ENCODE data around the gene COPZ1.
A peak's percentile ranks its signal among the peaks of the same experiment; 100 is the strongest.
"Not testable (repeated sequence)": the region's sequence is repeated elsewhere in the genome, so short reads cannot be mapped to it uniquely, and the experiment has no call there.

The COPZ1 gene

DNA sequence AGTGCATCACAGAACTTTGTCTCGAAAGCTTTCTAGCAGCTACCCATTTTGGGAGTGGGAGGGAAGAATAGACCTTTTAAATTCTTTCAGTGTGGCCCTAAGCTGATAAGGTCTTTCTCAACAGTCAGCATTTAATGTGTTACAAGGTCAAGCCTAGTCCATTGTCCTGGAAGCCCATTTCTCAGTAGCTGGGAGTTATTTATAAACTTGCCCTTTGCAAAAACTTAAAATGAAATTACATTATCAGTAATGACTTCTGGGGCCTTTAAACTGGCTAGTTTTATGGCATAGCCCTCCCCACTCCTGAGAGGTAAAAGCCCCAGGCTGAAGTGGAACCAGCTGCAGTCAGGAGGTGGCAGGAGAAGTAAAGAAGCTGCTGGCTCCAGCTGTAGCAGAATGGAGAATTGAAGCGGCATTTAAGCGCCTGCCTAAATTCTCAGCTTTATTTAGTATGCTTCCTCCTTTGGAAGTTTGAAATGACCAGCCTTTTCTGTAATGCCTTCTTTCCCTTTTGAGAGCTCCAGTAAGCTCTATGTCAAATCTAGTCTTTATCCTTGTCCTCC lies 12.4 kb downstream of the COPZ1 start:
- no peak for DNase-seq

DNA sequence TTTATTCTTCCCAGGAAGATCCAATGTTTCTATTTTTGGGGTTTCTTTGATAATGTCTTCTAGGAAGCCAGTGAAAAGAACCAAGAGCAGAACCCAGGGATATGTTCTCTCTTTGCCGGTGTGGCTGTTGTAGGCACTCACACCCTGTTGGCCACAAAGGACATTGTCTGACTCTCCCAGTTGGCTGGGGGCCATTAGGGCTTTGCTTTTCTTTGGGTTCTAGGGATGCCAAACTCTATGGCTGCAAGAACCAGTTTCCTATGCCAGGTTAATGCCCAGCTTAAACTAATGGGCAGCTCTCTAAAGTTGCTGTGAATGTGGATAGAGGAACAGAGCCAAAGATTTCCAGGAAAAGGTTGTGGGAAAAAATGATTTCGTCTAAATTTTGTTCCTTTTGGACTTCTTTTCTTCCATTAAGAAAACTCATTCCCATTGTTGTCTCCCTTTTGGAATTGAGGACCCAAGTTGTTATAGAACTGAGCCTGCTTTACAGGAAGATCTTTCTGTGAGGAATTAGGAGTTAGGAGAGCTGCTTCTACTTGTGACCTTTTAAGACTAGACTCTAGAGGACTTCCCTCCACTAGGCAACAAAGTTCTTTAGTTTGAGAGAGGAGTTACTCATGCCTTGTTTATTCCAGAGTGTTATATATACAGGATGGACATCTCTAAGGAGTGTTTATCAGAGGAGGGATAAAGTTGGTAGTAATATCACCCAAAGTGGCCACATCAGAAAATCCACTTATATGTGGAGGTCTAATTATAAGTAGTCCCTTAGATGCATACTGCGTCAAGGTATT lies 13.1 kb downstream of the COPZ1 start:
- DNase-seq: no peak

DNA sequence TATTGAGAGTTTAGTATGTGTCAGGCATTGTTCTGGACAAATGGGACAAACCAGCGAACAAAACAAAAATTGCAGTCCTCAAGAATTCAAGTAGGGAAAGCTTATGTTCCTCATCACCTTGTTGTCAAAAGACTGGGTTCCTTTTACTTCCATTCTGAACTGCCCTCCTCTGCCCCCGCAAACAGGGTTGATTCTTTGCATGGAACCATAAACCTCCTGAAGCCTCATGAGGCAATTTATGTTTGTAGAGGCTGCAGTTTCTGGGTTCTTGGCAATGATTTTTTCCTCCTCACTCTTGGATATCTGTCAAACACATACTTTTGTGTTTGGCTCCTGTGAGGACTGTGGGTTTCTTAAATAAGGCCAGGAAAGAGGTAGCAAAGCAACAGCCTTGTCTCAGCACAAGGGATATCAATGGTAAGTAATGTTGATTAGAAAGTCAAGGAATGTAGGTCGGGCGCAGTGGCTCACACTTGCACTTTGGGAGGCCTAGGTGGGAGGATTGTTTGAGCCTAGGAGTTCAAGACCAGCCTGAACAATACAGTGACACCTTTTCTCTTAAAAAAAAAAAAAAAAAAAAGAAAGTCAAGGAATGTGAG lies 13.9 kb downstream of the COPZ1 start:
- no peak for DNase-seq

DNA sequence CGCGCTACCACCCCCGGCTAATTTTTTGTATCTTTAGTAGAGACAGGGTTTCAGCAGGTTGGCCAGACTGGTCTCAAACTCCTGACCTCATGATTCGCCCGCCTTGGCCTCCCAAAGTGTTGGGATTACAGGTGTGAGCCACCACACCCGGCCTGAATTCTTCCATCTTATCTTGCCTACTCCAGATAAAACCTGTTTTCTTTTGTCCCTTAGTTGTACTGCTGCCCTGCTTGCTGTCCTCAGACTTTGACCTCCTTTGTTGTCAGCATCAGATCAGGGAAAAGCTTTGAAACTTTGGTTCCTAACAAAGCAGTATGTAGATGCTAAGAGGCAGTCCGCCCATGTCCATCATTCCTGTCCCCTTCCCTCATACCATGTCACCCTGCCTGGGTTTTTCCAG lies 15.9 kb downstream of the COPZ1 start:
- DNase-seq: no peak

DNA sequence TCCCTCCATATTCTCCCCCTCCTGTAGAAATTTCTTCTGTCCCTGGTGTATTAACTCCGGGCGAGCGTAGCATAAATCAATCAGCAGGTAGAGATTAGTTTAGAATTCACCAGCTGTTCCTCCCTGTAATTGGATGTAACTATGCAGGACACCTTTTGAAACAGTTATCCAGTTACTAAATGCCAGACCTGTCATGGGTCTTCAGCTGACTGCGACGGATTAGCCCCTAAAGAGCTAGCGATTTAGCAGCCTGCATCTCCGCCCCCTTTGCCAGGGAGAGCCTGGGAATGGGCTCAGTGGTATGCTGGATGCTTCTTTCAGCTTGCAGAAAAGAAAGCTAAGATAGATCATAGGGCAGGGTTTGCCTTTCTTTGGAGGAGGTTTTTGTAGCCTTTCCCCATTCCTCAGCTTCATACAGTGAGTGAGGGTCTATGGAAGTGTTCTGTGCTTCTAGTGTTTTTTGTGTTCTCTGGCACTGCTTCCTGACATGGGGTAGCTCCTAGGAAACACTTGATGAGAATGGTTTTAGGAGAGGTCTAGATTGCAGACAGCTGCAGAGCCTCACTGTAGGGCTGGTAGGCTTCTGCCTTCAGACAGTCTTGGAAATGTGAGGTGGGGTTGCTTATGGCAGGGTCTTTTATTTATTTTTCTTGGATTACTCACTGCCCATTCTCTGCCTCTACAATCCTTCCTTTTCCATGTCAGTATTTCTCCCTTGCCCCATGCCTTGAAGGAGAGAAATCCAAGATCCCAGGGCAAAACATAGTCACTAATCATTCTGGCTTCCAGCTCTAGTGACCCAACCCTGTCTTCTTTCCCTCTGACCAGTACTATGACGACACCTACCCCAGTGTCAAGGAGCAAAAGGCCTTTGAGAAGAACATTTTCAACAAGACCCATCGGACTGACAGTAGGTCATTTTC lies 16.7 kb downstream of the COPZ1 start:
- DNase-seq: no peak

DNA sequence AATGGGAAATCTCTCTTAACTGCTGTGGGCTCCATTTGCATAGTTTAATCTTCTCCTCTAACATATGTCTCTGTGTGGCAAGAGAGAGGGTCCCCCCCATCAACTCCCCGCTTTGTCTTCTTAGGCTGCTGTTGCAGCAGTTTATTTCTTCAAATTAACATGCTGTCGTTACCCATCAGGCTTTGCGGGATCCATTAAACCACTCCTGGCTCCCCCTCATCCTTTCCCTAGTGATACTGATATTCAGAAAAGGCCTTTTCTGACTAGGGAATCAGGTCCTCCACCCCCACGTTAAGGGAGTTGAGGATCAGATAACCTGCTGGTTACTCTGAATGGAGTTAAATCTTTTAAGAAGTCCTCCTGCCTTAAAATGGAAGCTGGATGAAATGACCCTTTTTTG lies 24.1 kb downstream of the COPZ1 start:
- DNase-seq: no peak

DNA sequence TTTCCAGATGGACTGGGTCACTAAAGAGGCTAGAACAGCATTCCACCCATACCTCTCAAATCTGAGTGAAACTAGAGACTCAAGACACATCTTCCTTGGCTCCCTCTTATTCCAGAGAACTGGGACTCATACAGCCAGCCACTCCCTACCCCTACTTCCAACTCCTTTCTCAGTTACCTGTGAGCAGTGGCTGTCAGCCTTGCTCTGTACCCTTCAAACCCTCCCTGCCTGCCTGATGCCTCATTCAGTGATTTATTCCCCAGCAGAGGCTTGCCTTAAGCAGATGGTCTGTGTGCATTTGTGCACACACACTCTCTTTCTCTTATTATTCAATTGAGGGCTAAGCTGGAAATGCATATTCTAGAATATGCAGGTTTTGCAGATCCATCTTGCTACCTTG lies 24.7 kb downstream of the COPZ1 start:
- DNase-seq: no peak

DNA sequence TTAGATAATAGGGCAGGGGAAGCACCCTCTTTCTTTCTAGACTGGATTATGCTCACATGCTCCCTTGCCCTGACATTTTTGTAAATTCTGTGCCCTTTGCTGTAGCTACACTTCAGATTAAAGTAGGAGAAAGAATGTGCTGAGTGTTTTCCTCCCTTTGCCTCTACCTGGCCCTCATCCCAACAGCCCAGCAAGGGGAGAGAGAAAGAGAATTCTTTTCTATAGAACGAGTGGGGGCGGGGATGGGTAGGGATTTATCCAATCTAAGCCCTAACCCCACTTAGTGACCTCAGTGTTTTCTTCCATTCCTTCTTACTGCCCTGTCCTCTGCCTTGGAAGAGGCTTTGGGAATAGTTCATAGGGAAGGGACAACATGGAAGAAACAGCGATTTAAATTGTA lies 25.8 kb downstream of the COPZ1 start:
- no peak for DNase-seq

DNA sequence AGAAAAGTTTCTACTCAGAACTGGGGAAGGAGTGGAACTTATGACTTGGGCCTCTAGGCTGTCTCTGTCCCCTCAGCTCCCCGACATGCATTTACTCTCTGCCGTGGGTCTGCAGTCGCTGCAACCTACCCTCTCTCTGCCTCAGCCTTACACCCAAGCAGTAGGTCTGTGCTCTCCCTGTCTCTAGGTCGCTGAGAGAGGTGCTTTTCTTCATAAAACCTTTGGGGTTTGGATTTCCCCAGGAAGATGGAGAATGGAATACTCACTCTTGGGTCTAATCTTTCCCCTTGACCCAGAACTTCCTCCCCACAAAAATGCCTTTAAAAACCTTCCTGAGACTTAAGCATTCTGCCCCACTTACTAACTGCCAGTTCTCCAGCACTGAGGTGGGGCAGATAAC lies 26.4 kb downstream of the COPZ1 start:
- no peak for DNase-seq

DNA sequence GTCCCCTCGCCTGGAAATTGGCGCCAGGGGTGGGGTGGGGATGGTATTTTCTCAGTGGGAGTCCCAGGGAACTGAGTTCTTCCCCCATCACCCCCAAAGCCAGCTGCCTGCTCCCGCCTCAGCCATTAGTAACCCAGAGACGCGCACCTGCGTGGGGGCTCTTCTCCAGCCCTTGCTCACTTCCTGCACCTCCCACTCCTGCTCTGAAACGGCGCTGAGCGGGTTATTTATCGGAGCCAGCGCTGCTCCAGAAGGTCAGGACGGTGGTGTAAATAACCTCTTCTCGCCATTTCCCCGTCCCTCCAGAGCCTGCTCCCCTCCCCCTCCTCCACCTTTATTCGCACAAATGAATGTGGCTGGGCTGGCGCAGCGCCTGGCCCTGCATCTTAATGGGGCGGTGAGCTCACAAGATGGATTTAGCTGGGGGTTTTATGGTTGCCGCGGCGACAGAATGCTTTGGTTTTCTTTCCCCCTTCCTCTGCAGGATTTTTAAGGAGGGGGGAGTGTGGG lies 27.1 kb downstream of the COPZ1 start:
- DNase-seq: no peak

DNA sequence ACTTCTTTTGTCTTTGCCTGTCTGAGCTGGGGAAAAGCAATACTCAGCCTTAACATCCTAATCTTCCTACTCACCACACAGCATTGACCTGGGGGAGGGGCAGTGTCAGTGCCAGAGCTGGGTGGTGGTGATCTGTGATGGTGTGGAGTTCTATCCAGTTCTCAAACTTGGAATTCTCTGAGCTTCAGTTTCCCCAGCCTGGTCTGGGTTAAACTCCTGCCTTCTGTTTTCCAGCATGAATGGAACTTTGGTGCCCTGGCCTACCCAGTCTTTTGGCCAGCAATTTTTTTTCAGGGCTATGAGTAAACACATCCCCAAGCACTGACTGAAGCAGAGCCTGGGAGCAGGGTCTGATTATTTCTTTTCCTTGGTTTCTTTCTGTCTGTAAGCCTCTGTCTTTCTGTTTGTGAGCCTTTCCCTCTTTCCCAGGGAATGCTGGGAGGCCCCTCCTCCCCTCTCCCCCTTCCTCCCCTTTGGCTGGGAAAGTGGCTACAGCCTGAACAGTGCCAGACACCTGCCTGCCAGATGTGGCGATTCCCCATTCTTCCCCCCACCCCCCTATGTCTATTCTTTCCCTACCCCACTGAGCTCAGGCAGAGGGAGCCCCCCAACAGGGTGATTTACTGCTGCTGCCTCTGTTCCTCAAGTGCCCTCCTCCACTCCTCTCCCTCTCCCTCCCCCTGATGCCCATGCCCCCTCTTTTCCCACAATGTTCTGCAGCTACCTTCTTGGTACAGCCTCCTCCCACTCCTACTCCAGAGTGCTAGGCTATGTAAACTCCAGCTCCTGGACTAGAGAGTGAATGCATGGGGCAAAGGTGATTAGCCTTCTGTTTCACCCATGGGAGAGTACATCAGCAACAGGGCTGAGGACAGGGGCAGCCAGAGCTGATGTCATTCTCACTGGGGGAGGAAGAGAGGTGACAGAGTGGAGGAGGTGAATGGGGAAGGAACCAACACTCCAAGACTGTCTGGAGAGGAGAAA lies 28.3 kb downstream of the COPZ1 start:
- DNase-seq: no peak

DNA sequence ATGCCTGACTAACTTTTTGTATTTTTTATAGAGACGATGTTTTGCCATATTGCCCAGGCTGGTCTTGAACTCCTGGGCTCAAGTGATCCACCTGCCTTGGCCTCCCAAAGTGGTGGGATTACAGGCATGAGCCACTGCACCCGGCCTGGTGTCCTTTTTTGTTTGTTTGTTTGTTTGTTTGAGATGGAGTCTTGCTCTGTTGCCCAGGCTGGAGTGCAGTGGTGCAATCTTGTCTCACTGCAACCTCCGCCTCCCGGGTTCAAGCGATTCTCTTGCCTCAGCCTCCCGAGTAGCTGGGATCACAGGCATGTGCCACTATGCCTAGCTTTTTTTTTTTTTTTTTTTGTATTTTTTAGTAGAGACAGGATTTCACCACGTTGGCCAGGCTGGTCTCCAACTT lies 29.3 kb downstream of the COPZ1 start:
- not testable (repeated sequence) for DNase-seq

DNA sequence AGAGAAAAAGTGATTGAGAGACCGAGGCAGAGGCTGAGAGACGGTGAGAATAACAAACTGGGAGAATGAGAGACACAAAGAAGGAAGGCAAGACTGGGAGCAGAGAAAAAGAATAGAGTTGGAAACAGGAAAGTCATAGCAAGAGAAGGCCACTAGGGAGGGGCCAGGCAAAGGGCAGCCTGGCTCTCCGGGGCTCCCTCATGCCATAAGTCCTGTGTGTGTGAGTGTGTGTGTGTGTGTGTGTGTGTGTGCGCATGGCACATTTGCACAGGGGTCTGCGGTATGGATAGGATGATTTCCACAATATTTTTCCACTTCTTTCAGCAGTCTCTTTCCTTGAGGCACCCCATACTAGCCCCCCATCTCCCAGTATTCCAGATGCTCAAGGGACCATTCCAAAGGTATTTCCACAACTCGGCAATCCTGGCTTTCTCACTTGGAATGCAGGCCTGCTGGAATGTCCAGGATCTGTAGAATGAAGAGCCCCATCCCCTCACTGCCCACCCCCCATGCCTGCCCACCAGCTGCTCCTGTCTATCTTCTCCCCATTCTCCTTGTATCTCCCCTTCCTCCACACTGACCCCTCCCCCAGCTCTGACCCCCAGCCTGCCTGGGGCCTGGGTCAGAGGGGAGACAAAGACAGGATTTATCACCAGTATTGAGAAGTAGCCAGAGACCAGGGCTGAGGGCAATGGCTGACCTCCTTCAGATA lies 30.3 kb downstream of the COPZ1 start:
- DNase-seq: no peak

DNA sequence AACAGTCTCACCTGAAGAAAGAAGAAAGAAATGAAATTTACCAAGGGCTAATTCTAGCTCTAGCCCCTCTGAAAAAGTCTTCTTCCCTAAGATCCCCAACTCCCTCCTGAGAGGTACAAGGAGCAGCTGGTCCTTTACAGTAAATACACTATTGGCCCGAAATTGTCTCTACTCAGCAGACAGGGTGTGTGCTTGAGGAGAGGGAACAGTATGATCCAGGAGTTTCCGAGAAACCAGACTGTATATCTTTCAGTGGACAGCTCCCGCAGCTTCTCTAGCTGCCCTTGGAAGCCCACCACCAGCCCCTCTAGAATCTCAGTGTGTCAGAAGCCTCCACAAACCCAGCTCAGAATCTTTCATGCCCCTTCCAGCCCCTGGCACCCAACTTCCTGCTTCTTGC lies 31.3 kb downstream of the COPZ1 start:
- DNase-seq: no peak

DNA sequence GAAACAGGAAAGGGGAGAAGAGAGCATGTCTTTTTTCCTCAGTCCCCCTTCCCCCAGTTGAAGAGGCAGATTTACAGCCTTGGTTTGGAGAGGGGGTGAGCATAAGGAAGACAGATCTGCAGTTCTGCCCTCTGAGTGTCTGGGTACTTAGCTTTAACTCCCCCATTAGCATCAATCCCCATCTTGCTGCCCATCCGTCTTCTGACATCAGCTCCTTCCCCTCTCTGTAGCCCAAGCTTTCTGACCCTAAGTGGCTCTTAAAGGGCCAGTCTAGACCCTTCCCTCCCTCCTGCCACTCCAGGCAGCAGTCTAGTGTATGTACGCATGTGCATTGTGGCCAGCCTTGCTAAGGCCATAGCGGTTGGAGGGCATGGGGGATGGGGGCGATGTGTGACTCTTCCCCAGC lies 32.0 kb downstream of the COPZ1 start:
- DNase-seq: no peak

DNA sequence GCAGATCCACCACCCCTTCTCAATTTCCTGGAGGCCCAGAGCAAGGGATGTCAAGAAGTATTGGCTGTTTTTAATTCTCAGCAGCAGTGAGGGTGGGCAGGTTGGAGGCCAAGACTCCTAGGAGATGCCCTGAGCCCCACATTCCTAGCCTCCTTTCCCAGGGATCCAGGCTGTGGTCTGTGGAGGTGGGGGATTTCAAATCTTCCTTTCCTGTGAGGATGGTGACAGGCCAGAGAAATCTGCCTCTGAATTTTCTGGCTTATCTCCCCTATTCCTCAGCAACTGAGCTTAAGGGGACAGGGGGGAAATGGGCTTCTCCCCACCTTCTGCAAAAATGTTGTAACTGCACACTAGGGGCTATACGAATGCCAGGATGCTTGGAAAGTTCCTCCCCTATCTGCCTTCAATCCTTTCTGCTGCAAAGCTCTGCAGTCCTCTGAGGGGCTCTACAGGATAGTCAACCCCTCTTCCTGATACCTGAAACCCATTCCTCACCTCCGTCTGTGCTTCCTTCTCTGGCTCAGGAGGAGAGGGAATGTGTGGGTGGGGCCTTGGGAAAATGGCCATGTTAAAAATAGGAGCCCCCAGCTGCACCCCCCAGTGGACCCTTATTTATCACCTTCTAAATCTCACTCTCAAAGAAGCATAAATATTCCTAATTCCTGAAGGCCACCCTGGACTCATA lies 32.7 kb downstream of the COPZ1 start:
- no peak for DNase-seq

DNA sequence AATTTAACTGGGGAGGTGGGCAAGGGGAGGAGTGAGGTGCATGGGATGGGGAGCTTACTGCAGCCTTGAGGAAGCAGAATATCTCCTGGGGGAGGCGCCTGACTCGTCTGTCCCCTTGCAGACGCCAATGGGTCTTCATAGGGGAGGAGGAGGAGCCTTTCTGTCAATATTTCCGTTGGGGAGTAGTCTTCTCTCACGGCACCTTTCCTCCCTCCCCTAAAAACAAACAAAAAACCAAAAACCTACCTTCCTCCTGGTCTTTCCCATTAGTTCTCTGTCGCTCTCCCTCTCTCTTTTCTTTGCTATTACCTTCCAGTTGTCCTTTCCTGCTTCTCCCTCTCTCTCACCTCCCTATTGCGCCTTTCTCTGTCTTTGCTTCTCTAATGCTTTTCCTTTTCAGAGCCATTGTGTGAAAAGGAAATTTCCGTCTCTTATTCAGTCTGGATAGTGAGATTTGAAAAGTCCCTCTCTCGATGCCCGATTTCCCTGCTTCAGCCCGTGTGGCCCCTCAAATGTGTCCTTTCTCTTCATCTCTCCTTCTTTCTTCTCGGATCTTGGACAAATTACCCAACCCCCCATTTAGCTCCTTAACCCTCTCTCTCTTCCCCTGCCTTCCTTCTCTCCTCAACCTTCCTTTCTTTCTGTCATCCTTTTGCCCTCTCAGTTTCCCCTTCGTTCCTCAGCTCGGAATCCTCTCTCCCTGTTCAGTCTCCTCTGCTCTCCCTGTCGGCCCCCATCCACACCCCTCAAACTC lies 33.4 kb downstream of the COPZ1 start:
- no peak for DNase-seq

DNA sequence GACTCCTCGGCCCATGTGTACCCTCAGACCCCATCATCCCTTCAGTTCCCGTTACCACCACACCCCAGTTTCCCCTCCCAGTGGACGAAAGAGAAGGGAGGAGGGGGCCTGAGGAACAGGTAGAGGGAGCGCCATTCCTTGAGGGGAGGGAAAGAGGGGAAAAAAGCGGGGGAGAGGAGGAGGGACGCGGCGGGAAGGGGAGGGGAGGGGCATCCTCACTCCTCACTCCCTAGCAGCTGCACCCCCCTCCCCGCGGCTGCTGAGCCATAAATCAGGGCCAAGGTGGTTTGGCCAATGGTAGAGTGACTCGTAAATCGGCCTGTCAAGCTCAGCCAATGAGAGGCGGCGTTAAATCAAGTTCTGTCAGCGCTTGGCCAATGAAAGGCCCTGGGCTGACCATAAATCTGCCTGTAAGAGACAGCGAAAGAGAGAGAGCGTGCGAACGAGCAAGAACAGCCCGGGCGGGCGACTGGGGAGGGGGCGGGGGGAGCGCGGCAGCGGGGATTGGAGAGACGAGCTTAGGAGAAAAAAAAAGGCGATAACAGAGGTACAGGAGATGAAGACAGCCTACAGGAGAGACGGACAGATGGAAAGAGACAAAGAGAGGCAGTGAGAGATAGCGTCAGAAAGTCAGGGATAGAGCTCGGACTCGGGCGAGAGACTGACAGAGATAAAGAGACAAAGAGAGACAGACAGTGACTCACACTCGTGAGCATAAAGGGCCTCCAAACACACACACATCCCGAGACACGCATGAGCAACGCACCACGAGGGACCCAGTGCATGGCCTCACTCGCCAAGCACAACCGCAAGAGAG lies 34.2 kb downstream of the COPZ1 start:
- DNase-seq: peak; percentile 97

DNA sequence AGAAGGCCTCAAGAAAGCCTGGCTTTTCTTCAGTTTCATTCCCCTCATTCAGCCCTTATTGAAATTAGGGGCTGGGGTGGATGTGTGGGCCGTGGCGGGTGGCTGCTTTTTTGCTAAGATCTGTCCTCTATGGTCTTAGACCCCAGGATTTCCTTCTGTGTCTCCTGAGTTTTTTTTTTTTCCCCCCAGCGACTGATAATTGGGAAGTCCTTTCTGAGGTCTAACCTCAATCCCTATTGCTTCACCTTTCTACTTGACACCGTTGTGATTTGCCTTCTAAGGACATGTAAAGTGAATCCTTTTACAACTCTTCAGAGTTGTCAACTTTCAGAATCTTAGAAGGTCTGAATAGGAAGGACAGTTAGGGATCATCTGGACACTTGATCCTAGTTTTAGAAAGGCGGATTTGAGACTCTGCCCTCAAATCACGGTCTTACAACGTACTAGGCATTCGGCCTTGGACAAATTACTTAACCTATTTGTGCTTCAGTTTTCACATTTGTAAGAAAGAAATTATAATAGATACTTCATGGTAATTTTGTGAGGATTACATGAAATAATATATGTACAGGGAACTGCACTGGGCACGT lies 34.9 kb downstream of the COPZ1 start:
- no peak for DNase-seq
